K562 (cell line): ENCODE measurements around the gene CEBPE. TPM values are rescaled to one million over a fixed set of nuclear protein-coding genes. Genes with fewer than 3 reads are reported as not detected.

Experiments
- ARID3A ChIP-seq: IDR thresholded peaks from 2 replicates; pipeline ENCODE4 v1.6.1; 2012; ENCODE audit warnings: low read depth, low read length, improper control_type of control experiment, borderline replicate concordance
- CBX3 ChIP-seq, 2 experiments: IDR thresholded peaks; 1 replicate in 1 of 2; 2 replicates in 1 of 2; pipeline ENCODE4 v1.6.1; 2012; ENCODE audit warnings: inconsistent platforms in 2 of 2, low read length in 2 of 2, borderline replicate concordance in 1 of 2, control low read depth in 1 of 2
- CREM ChIP-seq: IDR thresholded peaks from 2 replicates; pipeline ENCODE4 v1.6.1; 2014; ENCODE audit warnings: antibody characterized with exemption, low read depth
- DACH1 ChIP-seq: fragments of 450-650 bp; IDR thresholded peaks from 2 replicates; pipeline ENCODE4 v1.6.1; 2018; ENCODE audit not compliant: partially characterized antibody
- E2F4 ChIP-seq: sonication (generic); formaldehyde crosslinking; IDR thresholded peaks from 2 replicates; pipeline ENCODE4 v1.8.0; 2022; ENCODE audit warnings: mild to moderate bottlenecking, low read depth, missing genetic modification reagents
- ETV5 ChIP-seq: sonication (generic); formaldehyde crosslinking; IDR thresholded peaks from 2 replicates; pipeline ENCODE4 v1.4.0; 2020; ENCODE audit warnings: low read depth, mild to moderate bottlenecking, missing genetic modification reagents
- FOXA3 ChIP-seq, 2 experiments: fragments of 450-650 bp in 1 of 2; sonication (generic) in 1 of 2; formaldehyde crosslinking; IDR thresholded peaks in 1 of 2; conservative IDR thresholded peaks in 1 of 2; 2 replicates each; pipeline versions ENCODE4 v1.4.0 to v1.8.0; 2020 to 2022; ENCODE audit warnings: mild to moderate bottlenecking in 2 of 2, missing genetic modification reagents in 1 of 2
- KAT7 ChIP-seq: sonication (generic); formaldehyde crosslinking; IDR thresholded peaks from 2 replicates; pipeline ENCODE4 v1.8.0; 2022; ENCODE audit warnings: missing genetic modification reagents, mild to moderate bottlenecking, borderline replicate concordance
- MLLT1 ChIP-seq, 2 experiments: fragments of 450-650 bp; IDR thresholded peaks; 2 replicates each; pipeline ENCODE4 v1.6.1; 2016
- SIN3A ChIP-seq, 2 experiments: fragments of 150-350 bp in 1 of 2; IDR thresholded peaks; 2 replicates each; pipeline ENCODE4 v1.6.1; 2011 to 2016; ENCODE audit warnings: borderline replicate concordance in 2 of 2, low read depth in 2 of 2, low read length in 2 of 2, mild to moderate bottlenecking in 2 of 2, moderate library complexity in 2 of 2; ENCODE audit not compliant: control insufficient read depth in 1 of 2
- ZNF239 ChIP-seq: fragments of 250-450 bp; sonication (Bioruptor Pico); IDR thresholded peaks from 2 replicates; pipeline ENCODE4 v1.4.0; 2020; ENCODE audit warnings: mild to moderate bottlenecking
- polyA plus RNA-seq, 8 experiments: library from polyadenylated mRNA; depleted of rRNA in 4 of 8; stranded (reverse) in 5 of 8; unstranded in 3 of 8; fragments of >200 nt; fragmentation: Nextera tagmentation in 2 of 8; fragmentation: Illumina TruSeq in 1 of 8; extraction: Ambion mirVana in 2 of 8; extraction: Trizol in 1 of 8; gene quantifications; 2 replicates each; pipeline versions ENCODE4 v1.2.1 to v1.2.3, GENCODE V29; 2011 to 2014; ENCODE audit warnings: inconsistent platforms in 1 of 8, missing spikeins in 1 of 8
- total RNA-seq, 7 experiments: library from RNA; depleted of rRNA in 6 of 7; stranded (reverse); fragments of >200 nt in 6 of 7; fragmentation: Illumina TruSeq in 2 of 7; extraction: Trizol in 2 of 7; gene quantifications; 2 replicates each; pipeline versions ENCODE4 v1.2.1 to v1.2.3, GENCODE V29; 2011 to 2021; ENCODE audit warnings: low replicate concordance in 1 of 7

CEBPE gene
- total and polyA plus RNA-seq, 9 of the 15 experiments (the other 6 are each of a cell fraction or from before 2014, with no cell fraction given), result 0.09 to 0.15 (median 0.13) TPM; not detected in 6

GRCh38 chr14:23153851-23154796 is 35.1 kb upstream of the CEBPE start (continued):
- TF ChIP-seq E2F4 (CRISPR knock-in tag), result no peak
- TF ChIP-seq CREM, result peak; percentile 56
- peak; percentile 99 for TF ChIP-seq ZNF239 (CRISPR knock-in tag)
- TF ChIP-seq DACH1, result no peak
- peak in 1 of 2 experiments; percentile 13; a peak in 1 of 4 replicates for TF ChIP-seq MLLT1 (IDR thresholded peaks at IDR 0.05)
- TF ChIP-seq CBX3 (IDR thresholded peaks at IDR 0.05; ENCODE audit: borderline replicate concordance in 1 of 2, low read length in 2 of 2), result peak in 1 of 2 experiments; percentile 58; a peak in 1 of 3 replicates
- peak in 1 of 2 experiments; percentile 52; a peak in 1 of 4 replicates for TF ChIP-seq SIN3A (IDR thresholded peaks at IDR 0.05; ENCODE audit: borderline replicate concordance in 2 of 2, control insufficient read depth in 1 of 2, low read depth in 2 of 2, low read length in 2 of 2)
- TF ChIP-seq KAT7 (CRISPR knock-in tag), result peak; percentile 83
- peak in 1 of 2 experiments; percentile 45; a peak in 1 of 4 replicates for TF ChIP-seq FOXA3 (CRISPR knock-in tag; conservative IDR thresholded peaks at IDR 0.05 in 1 of 2, IDR thresholded peaks at IDR 0.05 in 1 of 2)
- peak; percentile 49; the same call in 1 of the 2 replicates for TF ChIP-seq ETV5
- peak; percentile 35; the same call in 1 of the 2 replicates for TF ChIP-seq ARID3A
